ENCODE results near the gene ANK2.

ANK2 gene

DNA sequence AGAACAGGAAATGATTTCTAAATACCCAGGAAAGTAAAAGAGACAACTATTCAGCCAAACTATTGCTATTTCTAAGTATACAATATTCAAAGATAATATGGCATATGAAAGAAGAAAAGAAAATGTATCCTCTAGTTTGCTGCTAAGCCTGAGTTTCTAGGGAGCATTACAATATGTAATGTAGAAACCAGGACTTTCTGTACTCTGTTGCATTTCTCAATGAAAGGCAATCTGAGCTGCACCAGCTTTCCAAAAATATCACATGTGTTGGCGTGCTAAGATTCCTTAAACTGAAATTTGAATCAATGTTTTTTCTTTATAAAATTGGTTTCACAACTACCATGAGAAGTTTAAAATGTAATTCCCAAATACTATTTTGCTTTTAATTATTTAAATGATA, 129.6 kb downstream of the ANK2 start:
- Histone ChIP-seq H3K27me3 (ENCODE audit: insufficient read depth, low read length) (no peaks in the 10 kb centered on the region), H3K9me2 (ENCODE audit: low read depth, low read length) (no peaks in the 10 kb centered on the region), H3K4me3 (ENCODE audit: low read depth, low read length, poor library complexity, severe bottlenecking) (no peak overlapping the region), H3F3A (ENCODE audit: insufficient read depth, low read length) (no peaks in the 10 kb centered on the region), H2AFZ (ENCODE audit: low read length) (no peak overlapping the region), H3K79me2 (ENCODE audit: insufficient read depth, low read length) (no peaks in the 10 kb centered on the region), H4K20me1 (ENCODE audit: insufficient read depth, low read length) (no peaks in the 10 kb centered on the region), H3K4me1 (ENCODE audit: insufficient read depth, low read length, severe bottlenecking) (no peaks in the 10 kb centered on the region), H3K36me3 (ENCODE audit: insufficient read depth, low read length) (no peaks in the 10 kb centered on the region), H3K4me2 (ENCODE audit: low read length) (no peak overlapping the region), H3K9ac (ENCODE audit: low read length) (no peak overlapping the region), H3K9me3 (ENCODE audit: low read length) (no peaks in the 10 kb centered on the region), H3K27ac (ENCODE audit: low read depth, low read length, poor library complexity, severe bottlenecking) (no peak overlapping the region)
- no peak for TF ChIP-seq EZH2 (IDR thresholded peaks at IDR 0.05; ENCODE audit: borderline replicate concordance, low read length)
- TF ChIP-seq, protein P1, sequence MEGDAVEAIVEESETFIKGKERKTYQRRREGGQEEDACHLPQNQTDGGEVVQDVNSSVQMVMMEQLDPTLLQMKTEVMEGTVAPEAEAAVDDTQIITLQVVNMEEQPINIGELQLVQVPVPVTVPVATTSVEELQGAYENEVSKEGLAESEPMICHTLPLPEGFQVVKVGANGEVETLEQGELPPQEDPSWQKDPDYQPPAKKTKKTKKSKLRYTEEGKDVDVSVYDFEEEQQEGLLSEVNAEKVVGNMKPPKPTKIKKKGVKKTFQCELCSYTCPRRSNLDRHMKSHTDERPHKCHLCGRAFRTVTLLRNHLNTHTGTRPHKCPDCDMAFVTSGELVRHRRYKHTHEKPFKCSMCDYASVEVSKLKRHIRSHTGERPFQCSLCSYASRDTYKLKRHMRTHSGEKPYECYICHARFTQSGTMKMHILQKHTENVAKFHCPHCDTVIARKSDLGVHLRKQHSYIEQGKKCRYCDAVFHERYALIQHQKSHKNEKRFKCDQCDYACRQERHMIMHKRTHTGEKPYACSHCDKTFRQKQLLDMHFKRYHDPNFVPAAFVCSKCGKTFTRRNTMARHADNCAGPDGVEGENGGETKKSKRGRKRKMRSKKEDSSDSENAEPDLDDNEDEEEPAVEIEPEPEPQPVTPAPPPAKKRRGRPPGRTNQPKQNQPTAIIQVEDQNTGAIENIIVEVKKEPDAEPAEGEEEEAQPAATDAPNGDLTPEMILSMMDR (IDR thresholded peaks at IDR 0.05; ENCODE audit: low read length): no peak

DNA sequence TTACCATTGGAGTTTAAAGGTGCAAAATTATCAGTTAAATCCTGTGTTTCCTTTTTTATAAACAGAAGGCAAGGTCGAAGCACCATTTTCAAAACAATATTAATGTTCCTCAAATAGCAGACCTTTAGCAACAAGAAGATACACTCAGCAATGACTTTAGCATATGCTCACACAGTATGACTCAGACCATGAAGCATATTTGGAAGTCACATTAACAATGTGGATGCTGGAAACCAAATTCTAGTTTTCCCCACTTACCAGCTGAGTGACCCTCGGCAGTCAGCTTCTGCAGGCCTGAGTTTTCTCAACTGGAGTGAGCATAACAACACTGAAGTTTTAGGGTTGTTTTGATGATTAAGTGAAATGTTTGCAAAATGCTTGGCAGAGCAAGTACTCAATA, 130.5 kb downstream of the ANK2 start:
- TF ChIP-seq, protein P1 (IDR thresholded peaks at IDR 0.05; ENCODE audit: low read length): no peak
- TF ChIP-seq EZH2 (IDR thresholded peaks at IDR 0.05; ENCODE audit: borderline replicate concordance, low read length): no peak
- H3K79me2 ChIP-seq (ENCODE audit: insufficient read depth, low read length): no peaks in the 10 kb centered on the region
- H2AFZ ChIP-seq (ENCODE audit: low read length): no peak overlapping the region
- no peaks in the 10 kb centered on the region for H3K9me3 ChIP-seq (ENCODE audit: low read length)
- H3K27me3 ChIP-seq (ENCODE audit: insufficient read depth, low read length): no peaks in the 10 kb centered on the region
- no peak overlapping the region for H3K4me2 ChIP-seq (ENCODE audit: low read length)
- no peaks in the 10 kb centered on the region for H3F3A ChIP-seq (ENCODE audit: insufficient read depth, low read length)
- no peak overlapping the region for H3K4me3 ChIP-seq (ENCODE audit: low read depth, low read length, poor library complexity, severe bottlenecking)
- no peaks in the 10 kb centered on the region for H3K9me2 ChIP-seq (ENCODE audit: low read depth, low read length)
- H3K27ac ChIP-seq (ENCODE audit: low read depth, low read length, poor library complexity, severe bottlenecking): no peak overlapping the region
- no peak overlapping the region for H3K9ac ChIP-seq (ENCODE audit: low read length)
- no peaks in the 10 kb centered on the region for H4K20me1 ChIP-seq (ENCODE audit: insufficient read depth, low read length)
- H3K4me1 ChIP-seq (ENCODE audit: insufficient read depth, low read length, severe bottlenecking): no peaks in the 10 kb centered on the region
- H3K36me3 ChIP-seq (ENCODE audit: insufficient read depth, low read length): no peaks in the 10 kb centered on the region

DNA sequence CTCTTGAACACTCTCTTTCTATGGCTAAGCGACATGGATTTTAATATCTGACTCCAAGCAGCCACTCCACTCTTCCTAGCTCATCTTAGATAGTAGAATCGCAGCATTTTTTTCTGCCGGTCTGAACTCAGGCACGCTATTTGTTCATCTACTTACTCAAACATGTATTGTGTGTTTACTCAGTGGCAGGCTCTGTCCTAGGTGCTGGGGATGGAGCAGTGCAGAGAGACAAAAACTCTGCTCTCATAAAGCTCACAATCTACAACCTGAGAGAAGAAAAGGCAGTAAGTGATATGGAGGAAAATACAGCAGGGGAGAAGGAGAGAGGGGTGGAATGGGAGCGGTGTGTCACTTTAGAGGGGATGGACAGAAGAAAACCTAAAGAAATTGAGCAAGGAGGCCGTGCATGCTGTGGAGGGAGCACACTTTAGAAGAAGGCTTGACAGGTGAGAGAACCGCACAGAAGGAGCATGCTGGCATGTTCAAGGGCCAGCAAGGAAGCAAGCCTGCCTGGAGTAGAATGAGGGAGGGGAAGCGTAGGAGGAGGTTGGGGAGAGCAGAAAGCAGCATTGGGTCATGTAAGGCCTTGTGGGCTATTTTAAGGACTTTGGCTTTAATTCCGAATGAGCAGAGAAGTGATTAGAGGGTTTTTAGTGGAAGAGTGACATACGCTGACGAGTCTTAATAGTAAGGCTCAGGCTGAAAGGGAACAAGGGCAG, 132.0 kb downstream of the ANK2 start:
- no peak overlapping the region for H3K27ac ChIP-seq (ENCODE audit: low read depth, low read length, poor library complexity, severe bottlenecking)
- no peak overlapping the region for H3K9ac ChIP-seq (ENCODE audit: low read length)

More for the DNA sequence above, 132.0 kb downstream of the ANK2 start:
- no peaks in the 10 kb centered on the region for H3K36me3 ChIP-seq (ENCODE audit: insufficient read depth, low read length)
- H2AFZ ChIP-seq (ENCODE audit: low read length): no peak overlapping the region
- no peaks in the 10 kb centered on the region for H3K9me3 ChIP-seq (ENCODE audit: low read length)
- H3K4me2 ChIP-seq (ENCODE audit: low read length): no peak overlapping the region
- no peaks in the 10 kb centered on the region for H3F3A ChIP-seq (ENCODE audit: insufficient read depth, low read length)
- H3K79me2 ChIP-seq (ENCODE audit: insufficient read depth, low read length): no peaks in the 10 kb centered on the region
- H3K27me3 ChIP-seq (ENCODE audit: insufficient read depth, low read length): no peaks in the 10 kb centered on the region
- H3K4me1 ChIP-seq (ENCODE audit: insufficient read depth, low read length, severe bottlenecking): no peaks in the 10 kb centered on the region
- TF ChIP-seq, protein P1 (IDR thresholded peaks at IDR 0.05; ENCODE audit: low read length): no peak
- TF ChIP-seq EZH2 (IDR thresholded peaks at IDR 0.05; ENCODE audit: borderline replicate concordance, low read length): no peak
- H3K4me3 ChIP-seq (ENCODE audit: low read depth, low read length, poor library complexity, severe bottlenecking): no peak overlapping the region
- H3K9me2 ChIP-seq (ENCODE audit: low read depth, low read length): no peaks in the 10 kb centered on the region
- H4K20me1 ChIP-seq (ENCODE audit: insufficient read depth, low read length): no peaks in the 10 kb centered on the region

All from OCI-LY1 (cell line).